HG03108 (cell line): ENCODE results near the gene CANT1.

Source experiments
- ATAC-seq: cut with Tn5 transposase; IDR thresholded peaks from one replicate; pipeline ENCODE4 v1.9.1; 2021; ENCODE audit warnings: moderate library complexity; ENCODE audit not compliant: unreplicated experiment

The CANT1 gene

GRCh38 chr17:78997231-78997741 is 12.3 kb downstream of the CANT1 start:
- no peak for ATAC-seq

- no peak for ATAC-seq
These were observed 12.8 kb downstream of the CANT1 start for GRCh38 chr17:78996781-78997201.

GRCh38 chr17:78995761-78996451 is 13.7 kb downstream of the CANT1 start:
- ATAC-seq, result no peak

- no peak for ATAC-seq
These were observed 14.4 kb downstream of the CANT1 start for GRCh38 chr17:78995022-78995760.

- ATAC-seq, result no peak
These were observed 15.4 kb downstream of the CANT1 start for GRCh38 chr17:78993981-78994671.

GRCh38 chr17:78993241-78993956 is 16.2 kb downstream of the CANT1 start:
- no peak for ATAC-seq

- no peak for ATAC-seq
These were observed 16.9 kb downstream of the CANT1 start for GRCh38 chr17:78992542-78993212.

- ATAC-seq, result no peak
These were observed 17.5 kb downstream of the CANT1 start for GRCh38 chr17:78991906-78992532.

GRCh38 chr17:78991017-78991738 is 18.4 kb downstream of the CANT1 start:
- no peak for ATAC-seq

GRCh38 chr17:78990349-78991016 is 19.1 kb downstream of the CANT1 start:
- ATAC-seq, result no peak

GRCh38 chr17:78988152-78988551 is 21.4 kb downstream of the CANT1 start:
- no peak for ATAC-seq

- ATAC-seq, result no peak
These were observed 22.8 kb downstream of the CANT1 start for GRCh38 chr17:78986649-78987328.

GRCh38 chr17:78986048-78986648 is 23.4 kb downstream of the CANT1 start:
- ATAC-seq, result no peak

- no peak for ATAC-seq
These were observed 24.2 kb downstream of the CANT1 start for GRCh38 chr17:78985395-78985794.

GRCh38 chr17:78981010-78981888 is 28.3 kb downstream of the CANT1 start:
- ATAC-seq, result no peak

- no peak for ATAC-seq
These were observed 29.0 kb downstream of the CANT1 start for GRCh38 chr17:78980624-78980972.
